ENCODE results near the gene LMNA. TPM values are rescaled to one million over a fixed set of nuclear protein-coding genes. Genes with fewer than 3 reads are reported as not detected.
A peak's percentile ranks its signal among the peaks of the same experiment; 100 is the strongest.

The LMNA gene
- total RNA-seq, 1 donor from 2014 or later, result 47.7 TPM

DNA sequence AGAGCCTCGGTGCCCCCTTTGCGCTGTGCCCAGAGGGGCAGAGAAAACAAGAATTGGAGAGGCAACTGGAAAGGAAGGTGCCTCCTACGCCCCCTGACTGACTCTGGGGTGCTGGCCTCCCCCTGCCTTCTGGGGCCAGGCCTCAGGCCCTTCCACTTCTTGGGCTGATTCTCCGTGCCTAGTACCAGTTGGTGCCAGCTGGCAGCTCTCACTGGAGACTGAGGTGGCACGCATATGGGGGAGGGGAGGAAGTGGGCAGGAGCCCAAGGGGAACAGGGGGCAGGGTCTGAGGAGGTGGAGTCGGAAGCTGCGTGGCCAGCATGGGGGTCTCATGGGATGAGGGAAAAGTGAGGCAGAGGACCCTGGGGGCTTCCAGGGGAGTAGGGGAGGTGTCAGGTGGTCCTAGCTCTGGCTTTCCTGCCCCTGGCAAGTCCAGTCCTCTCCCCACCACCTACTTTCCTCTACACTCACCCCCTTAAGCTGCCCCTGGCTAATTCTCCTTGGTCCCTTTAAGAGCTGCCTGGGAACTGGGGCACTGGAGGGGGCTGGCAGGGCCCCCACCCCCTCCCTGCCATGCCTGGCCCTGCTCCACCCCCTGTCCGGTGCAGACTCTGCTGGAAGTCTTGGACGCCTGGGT, 32.4 kb downstream of the LMNA start:
- DNase-seq, result no peak
- no peaks in the 10 kb centered on the region for H3K9me3 Mint-ChIP-seq (ENCODE audit: unreplicated experiment)
- no peaks in the 10 kb centered on the region for H3K36me3 Mint-ChIP-seq (ENCODE audit: unreplicated experiment)
- H3K4me3 Mint-ChIP-seq (ENCODE audit: unreplicated experiment), result peak overlapping the region; percentile 68
- H3K4me1 Mint-ChIP-seq (ENCODE audit: low read depth, unreplicated experiment), result peaks cover 9% of the 10 kb centered on the region
- peaks cover 10% of the 10 kb centered on the region for H3K27me3 Mint-ChIP-seq (ENCODE audit: unreplicated experiment)
- H3K27ac Mint-ChIP-seq (ENCODE audit: unreplicated experiment), result no peak overlapping the region
- TF ChIP-seq, protein P1, sequence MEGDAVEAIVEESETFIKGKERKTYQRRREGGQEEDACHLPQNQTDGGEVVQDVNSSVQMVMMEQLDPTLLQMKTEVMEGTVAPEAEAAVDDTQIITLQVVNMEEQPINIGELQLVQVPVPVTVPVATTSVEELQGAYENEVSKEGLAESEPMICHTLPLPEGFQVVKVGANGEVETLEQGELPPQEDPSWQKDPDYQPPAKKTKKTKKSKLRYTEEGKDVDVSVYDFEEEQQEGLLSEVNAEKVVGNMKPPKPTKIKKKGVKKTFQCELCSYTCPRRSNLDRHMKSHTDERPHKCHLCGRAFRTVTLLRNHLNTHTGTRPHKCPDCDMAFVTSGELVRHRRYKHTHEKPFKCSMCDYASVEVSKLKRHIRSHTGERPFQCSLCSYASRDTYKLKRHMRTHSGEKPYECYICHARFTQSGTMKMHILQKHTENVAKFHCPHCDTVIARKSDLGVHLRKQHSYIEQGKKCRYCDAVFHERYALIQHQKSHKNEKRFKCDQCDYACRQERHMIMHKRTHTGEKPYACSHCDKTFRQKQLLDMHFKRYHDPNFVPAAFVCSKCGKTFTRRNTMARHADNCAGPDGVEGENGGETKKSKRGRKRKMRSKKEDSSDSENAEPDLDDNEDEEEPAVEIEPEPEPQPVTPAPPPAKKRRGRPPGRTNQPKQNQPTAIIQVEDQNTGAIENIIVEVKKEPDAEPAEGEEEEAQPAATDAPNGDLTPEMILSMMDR (IDR thresholded peaks at IDR 0.05; ENCODE audit: partially characterized antibody, unreplicated experiment), result no peak

DNA sequence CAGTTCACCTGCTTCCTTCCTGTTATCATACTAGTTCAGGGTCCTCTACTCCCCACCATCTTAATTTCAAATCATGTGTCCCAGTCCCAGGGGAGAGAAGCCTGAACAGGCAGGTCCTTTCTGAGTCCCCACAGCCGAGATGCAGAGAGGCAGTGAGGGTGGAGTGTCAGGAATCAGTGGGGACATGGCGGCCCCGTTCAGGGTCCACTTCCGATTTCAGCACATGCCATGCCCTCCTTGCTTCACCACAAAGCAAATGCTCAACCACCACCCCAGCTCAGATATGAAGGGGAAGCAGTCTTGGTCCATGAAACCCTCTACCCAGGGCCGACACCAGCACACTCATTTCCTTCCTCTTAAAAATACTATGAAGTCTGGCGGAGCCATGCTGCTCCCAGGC, 33.7 kb downstream of the LMNA start:
- Mint-ChIP-seq H3K4me3 (ENCODE audit: unreplicated experiment) (no peak overlapping the region), H3K27me3 (ENCODE audit: unreplicated experiment) (peaks cover 10% of the 10 kb centered on the region), H3K4me1 (ENCODE audit: low read depth, unreplicated experiment) (peaks cover 9% of the 10 kb centered on the region), H3K9me3 (ENCODE audit: unreplicated experiment) (no peaks in the 10 kb centered on the region), H3K36me3 (ENCODE audit: unreplicated experiment) (no peaks in the 10 kb centered on the region), H3K27ac (ENCODE audit: unreplicated experiment) (no peak overlapping the region)
- DNase-seq, result no peak
- TF ChIP-seq, protein P1 (IDR thresholded peaks at IDR 0.05; ENCODE audit: partially characterized antibody, unreplicated experiment), result no peak

DNA sequence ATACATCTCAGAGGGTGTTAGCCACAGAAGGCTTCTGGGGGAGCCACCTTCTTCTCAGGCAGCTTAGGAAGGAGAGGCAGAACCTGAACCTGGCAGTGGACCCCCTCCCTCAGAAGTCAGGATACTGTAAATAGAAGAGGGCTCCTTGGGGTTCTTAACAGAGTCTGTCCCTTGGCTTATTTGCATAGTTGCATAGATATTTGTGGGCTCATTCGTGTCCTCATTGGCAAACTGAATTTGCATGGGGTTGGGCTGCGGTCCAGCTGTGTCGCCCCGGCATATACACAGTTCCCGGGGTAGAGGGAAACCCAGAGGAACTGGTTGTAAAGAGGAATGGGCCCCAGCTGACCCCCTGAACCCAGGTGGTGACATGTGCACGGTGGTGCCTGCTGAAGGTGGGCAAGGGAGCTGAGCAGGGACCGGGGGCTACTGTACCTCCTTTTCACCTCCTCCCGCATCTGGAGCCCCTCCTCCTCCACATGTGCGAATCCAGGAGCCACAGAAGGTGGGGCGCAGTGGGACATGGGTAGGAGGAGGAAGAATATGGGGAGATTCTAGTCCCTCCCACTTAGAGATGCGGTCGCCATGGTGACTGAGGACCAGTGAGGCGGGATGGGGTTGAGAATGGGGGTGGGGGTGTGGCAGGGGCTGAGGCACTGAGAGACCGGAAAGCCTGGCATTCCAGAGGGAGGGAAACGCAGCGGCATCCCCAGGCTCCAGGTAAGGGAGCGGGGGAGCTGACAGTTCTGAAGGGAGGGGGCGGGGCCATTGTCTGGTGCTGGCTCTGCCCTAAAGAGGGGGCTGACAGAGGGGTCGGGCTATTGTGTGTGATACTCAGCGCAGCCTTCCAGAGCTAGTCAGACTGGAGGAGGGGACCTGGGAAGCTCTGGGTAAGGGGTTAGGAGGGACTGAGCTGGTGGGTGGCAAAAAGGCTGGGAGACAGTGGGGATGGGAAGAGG, 35.1 kb downstream of the LMNA start:
- Mint-ChIP-seq H3K36me3 (ENCODE audit: unreplicated experiment) (no peaks in the 10 kb centered on the region), H3K9me3 (ENCODE audit: unreplicated experiment) (peaks cover 2% of the 10 kb centered on the region), H3K27ac (ENCODE audit: unreplicated experiment) (no peak overlapping the region), H3K27me3 (ENCODE audit: unreplicated experiment) (peaks cover 7% of the 10 kb centered on the region), H3K4me3 (ENCODE audit: unreplicated experiment) (peak overlapping the region; percentile 43), H3K4me1 (ENCODE audit: low read depth, unreplicated experiment) (peaks cover 9% of the 10 kb centered on the region)
- TF ChIP-seq, protein P1 (IDR thresholded peaks at IDR 0.05; ENCODE audit: partially characterized antibody, unreplicated experiment), result no peak
- no peak for DNase-seq

DNA sequence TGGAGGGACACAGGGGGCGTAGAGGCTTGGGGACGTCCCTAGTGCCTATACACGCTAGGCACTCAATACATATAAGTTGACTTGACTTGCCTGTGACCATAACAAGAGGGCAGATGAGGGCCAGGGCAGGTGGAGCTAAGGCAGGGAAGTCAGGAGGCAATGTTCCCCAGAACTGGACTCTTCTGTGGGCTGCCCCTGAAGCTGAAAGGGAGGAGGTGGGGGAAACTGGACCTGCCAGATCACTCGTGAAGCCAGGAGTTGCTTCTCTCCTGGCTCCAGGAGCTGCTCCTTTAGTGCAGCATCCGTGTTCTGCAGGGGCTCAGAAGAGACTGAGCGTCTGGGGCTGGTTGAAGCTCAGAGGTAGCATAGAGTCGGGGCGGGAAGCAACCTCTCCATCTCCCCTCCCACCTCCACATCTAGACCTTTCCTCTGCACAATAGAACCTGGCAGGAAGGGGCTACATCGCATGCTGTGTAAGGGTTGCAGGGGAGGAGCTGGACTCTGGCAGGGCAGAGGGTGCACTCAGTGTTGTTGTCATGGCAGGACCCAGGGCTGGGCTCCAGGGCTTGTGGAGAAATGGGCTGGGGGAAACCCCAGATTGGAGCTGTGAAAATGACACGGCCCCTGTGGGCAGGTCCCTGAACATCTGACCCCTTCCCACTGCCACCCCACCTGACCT, 36.0 kb downstream of the LMNA start:
- Mint-ChIP-seq H3K4me1 (ENCODE audit: low read depth, unreplicated experiment) (peaks cover 9% of the 10 kb centered on the region), H3K36me3 (ENCODE audit: unreplicated experiment) (no peaks in the 10 kb centered on the region)

More for the DNA sequence above, 36.0 kb downstream of the LMNA start:
- no peak for DNase-seq
- H3K27me3 Mint-ChIP-seq (ENCODE audit: unreplicated experiment), result peaks cover 7% of the 10 kb centered on the region
- no peak overlapping the region for H3K27ac Mint-ChIP-seq (ENCODE audit: unreplicated experiment)
- H3K4me3 Mint-ChIP-seq (ENCODE audit: unreplicated experiment), result peak overlapping the region; percentile 43
- H3K9me3 Mint-ChIP-seq (ENCODE audit: unreplicated experiment), result peaks cover 2% of the 10 kb centered on the region
- TF ChIP-seq, protein P1 (IDR thresholded peaks at IDR 0.05; ENCODE audit: partially characterized antibody, unreplicated experiment), result no peak
